Peyer's patch (tissue), 4 donors: ENCODE data around the gene CEP55.

Experiments
- CTCF ChIP-seq, 6 experiments: fragments of 450-650 bp in 4 of 6; fragments of 200-600 bp in 2 of 6; sonication (generic) in 1 of 6; IDR thresholded peaks; one replicate each; pipeline ENCODE4 v1.5.1; 2017 to 2019; ENCODE audit warnings: antibody characterized with exemption in 6 of 6, mild to moderate bottlenecking in 3 of 6, moderate library complexity in 1 of 6
- POLR2A ChIP-seq, 2 donors: fragments of 450-650 bp; IDR thresholded peaks; one replicate each; pipeline ENCODE4 v1.5.1; 2017; ENCODE audit warnings: antibody characterized with exemption in 2 of 2, mild to moderate bottlenecking in 2 of 2, moderate library complexity in 2 of 2

DNA sequence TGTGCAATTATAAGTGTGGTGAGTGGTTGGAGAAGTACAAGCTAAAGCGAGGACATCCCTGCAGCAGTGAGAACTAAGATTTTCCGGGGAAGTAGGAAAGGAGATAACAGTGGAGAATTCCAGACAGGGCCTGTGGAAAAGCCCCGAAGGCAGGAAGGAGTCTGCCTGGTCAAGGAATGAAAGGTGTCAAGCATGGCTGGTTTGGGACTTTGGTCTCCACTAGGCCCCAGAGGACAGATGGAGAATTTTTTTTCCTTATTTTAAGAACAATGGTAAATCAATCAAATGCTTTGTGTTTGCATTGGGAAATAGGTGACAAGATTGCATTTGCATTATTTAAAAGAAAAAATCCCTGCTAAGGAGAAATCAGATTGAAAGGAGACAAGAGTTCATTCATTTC lies 3.2 kb upstream of the CEP55 start:
- TF ChIP-seq CTCF (IDR thresholded peaks at IDR 0.05) (peak in 1 of 6 experiments; percentile 11), POLR2A (IDR thresholded peaks at IDR 0.05) (no peak)
